ENCODE data around the gene SCN8A.
A peak's percentile ranks its signal among the peaks of the same experiment; 100 is the strongest.

The SCN8A gene

GRCh38 chr12:51579321-51579850, 11.6 kb upstream of the SCN8A start:
- TF ChIP-seq, protein P1, sequence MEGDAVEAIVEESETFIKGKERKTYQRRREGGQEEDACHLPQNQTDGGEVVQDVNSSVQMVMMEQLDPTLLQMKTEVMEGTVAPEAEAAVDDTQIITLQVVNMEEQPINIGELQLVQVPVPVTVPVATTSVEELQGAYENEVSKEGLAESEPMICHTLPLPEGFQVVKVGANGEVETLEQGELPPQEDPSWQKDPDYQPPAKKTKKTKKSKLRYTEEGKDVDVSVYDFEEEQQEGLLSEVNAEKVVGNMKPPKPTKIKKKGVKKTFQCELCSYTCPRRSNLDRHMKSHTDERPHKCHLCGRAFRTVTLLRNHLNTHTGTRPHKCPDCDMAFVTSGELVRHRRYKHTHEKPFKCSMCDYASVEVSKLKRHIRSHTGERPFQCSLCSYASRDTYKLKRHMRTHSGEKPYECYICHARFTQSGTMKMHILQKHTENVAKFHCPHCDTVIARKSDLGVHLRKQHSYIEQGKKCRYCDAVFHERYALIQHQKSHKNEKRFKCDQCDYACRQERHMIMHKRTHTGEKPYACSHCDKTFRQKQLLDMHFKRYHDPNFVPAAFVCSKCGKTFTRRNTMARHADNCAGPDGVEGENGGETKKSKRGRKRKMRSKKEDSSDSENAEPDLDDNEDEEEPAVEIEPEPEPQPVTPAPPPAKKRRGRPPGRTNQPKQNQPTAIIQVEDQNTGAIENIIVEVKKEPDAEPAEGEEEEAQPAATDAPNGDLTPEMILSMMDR (IDR thresholded peaks at IDR 0.05; ENCODE audit: extremely low read depth, insufficient read depth, missing control alignments): no peak
- DNase-seq (ENCODE audit: low spot score): no peak
- in situ Hi-C loops (cut with MboI; ENCODE audit: low pct_unique_long_range_greater_than_20kb, low sequenced_read_pairs, unreplicated experiment): no loop called here

- DNase-seq (ENCODE audit: low spot score): no peak
- TF ChIP-seq, protein P1 (IDR thresholded peaks at IDR 0.05; ENCODE audit: extremely low read depth, insufficient read depth, missing control alignments): no peak
- in situ Hi-C loops (cut with MboI; ENCODE audit: low pct_unique_long_range_greater_than_20kb, low sequenced_read_pairs, unreplicated experiment): no loop called here
These were observed 2.0 kb upstream of the SCN8A start for GRCh38 chr12:51589060-51589459.

- DNase-seq (ENCODE audit: low spot score): no peak
- TF ChIP-seq, protein P1 (IDR thresholded peaks at IDR 0.05; ENCODE audit: extremely low read depth, insufficient read depth, missing control alignments): no peak
- in situ Hi-C loops (cut with MboI; ENCODE audit: low pct_unique_long_range_greater_than_20kb, low sequenced_read_pairs, unreplicated experiment): no loop called here
These were observed 1.4 kb upstream of the SCN8A start for GRCh38 chr12:51589557-51590176.

DNA sequence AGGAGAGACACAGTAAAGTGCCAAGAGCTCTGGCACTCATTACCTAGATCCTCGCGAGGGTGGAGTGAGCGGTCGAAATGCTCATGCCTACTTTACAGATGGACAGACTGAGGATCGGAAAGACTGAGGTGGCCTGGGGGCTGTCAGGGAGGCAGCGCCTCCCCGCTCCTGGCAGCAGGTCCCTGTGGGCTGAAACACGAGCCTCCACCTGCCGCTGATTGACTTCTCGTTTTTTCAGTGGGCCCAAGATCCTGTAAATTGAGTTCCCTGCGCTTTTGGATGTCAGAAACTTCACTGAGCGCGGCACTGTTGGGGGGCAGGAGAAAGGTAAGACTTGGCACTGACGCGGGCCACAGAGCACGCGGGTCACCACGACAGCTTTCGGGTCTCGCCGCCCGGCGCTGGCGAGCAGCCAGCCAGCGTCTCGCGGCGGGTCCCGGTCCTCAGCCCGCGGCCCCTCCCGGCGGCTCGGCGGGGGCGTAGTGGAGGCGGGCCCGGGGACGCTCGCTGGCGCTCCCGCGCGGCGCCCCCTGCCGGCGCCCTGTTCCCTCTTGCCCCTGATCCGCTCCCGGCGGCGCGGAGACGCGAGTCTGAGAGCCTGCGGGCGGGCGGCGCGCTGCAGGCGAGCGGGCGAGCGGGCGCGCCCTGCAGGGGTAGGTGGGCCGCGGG, 552 bp upstream of the SCN8A start:
- DNase-seq (ENCODE audit: low spot score): peak; percentile 89
- TF ChIP-seq, protein P1 (IDR thresholded peaks at IDR 0.05; ENCODE audit: extremely low read depth, insufficient read depth, missing control alignments): peak; percentile 85
- in situ Hi-C loops (cut with MboI; ENCODE audit: low pct_unique_long_range_greater_than_20kb, low sequenced_read_pairs, unreplicated experiment): no loop called here

DNA sequence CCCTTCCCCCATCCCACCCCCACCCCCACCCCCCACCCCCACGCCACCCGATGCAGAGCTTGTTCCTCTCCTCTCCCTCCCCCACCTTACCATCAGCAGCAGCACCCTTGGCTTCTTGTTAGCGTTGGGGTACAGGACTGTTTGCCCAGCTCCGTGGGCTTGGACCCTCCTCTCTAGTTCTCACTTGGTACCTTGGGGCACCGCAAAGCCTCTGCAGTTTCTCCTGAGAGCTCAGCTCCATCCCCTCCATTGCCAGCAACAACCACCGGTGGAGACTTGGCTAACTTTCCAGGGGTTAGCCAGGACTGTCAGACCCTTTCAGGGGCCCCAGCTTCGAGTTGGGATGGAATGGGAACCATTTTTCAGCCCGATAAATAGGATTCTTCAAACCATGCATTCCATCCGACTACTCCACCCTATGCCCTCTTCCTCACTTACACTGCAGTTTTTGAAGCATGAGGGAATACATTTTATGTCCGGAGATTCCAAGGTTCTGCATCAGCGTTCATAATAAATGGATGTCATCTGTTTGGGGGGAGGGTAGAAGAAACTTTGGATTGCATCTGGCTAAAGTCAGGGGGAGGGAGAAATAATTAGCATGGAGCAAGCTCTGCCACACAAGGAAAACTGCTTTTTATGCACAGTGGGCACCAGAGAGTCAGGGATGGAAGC, 1.1 kb downstream of the SCN8A start:
- in situ Hi-C loops (cut with MboI; ENCODE audit: low pct_unique_long_range_greater_than_20kb, low sequenced_read_pairs, unreplicated experiment): no loop called here
- DNase-seq (ENCODE audit: low spot score): no peak
- TF ChIP-seq, protein P1 (IDR thresholded peaks at IDR 0.05; ENCODE audit: extremely low read depth, insufficient read depth, missing control alignments): no peak

DNA sequence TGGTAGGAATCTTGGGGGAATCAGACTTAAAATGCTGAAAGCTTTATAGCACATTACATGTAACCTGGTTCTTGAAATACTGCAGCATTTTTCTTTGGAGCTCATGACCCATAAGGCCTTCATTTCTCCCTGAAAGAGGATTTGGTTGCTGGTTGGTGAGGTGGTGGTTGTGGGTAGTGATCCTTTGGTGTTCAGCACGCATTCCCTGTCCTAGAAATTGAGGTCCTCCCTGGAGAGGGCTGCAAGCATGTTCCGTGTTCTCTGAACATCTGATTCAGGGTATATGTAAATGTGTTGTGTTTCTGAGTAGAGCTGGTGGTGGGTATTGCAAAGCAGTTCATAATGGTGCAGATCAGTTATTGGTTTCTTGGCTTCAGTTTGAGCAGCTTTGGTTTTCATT, 2.0 kb downstream of the SCN8A start:
- in situ Hi-C loops (cut with MboI; ENCODE audit: low pct_unique_long_range_greater_than_20kb, low sequenced_read_pairs, unreplicated experiment): no loop called here
- no peak for DNase-seq (ENCODE audit: low spot score)
- TF ChIP-seq, protein P1 (IDR thresholded peaks at IDR 0.05; ENCODE audit: extremely low read depth, insufficient read depth, missing control alignments): no peak
